SK-N-SH (cell line): ENCODE measurements around the gene GANC. TPM values are rescaled to one million over a fixed set of nuclear protein-coding genes. Genes with fewer than 3 reads are reported as not detected.

Source experiments
- CTCF ChIA-PET: fragments of 300-600, 350-600 bp; formaldehyde crosslinking; extraction: SDS; loops from one replicate; lab custom pipeline; 2021; lab: Yijun Ruan, JAX
- POLR2A ChIA-PET: fragments of 350-600 bp; sonication (Branson Sonifier 250); formaldehyde crosslinking; extraction: SDS; loops from one replicate; lab custom pipeline; 2020; ENCODE audit warnings: antibody characterized with exemption, inconsistent platforms; lab: Yijun Ruan, JAX
- DNase-seq: peaks from one replicate; pipeline ENCODE4 v3.0.0; 2012
- H2AFZ ChIP-seq: fragments of 200-600 bp; sonication (generic); 2 replicates; pipeline ENCODE4 v1.8.1; 2016; ENCODE audit warnings: antibody characterized with exemption, mild to moderate bottlenecking, low read depth
- H3F3A ChIP-seq: fragments of 200-600 bp; sonication (generic); replicated peaks from 2 replicates; pipeline ENCODE3; 2016; ENCODE audit warnings: antibody characterized with exemption, mild to moderate bottlenecking; ENCODE audit not compliant: insufficient read depth
- H3K27ac ChIP-seq, 2 experiments: fragments of 200-500 bp in 1 of 2; fragments of 200-600 bp in 1 of 2; sonication (Bioruptor generic) in 1 of 2; sonication (generic), shearing (Covaris generic) in 1 of 2; 2 replicates each; pipeline versions ENCODE4 v1.5.1 to v1.6.1; 2014 to 2016; ENCODE audit warnings: low read depth in 2 of 2, inconsistent platforms in 1 of 2, low read length in 1 of 2, mild to moderate bottlenecking in 1 of 2, mixed read lengths in 1 of 2
- H3K27me3 ChIP-seq: fragments of 200-600 bp; sonication (generic), shearing (Covaris generic); 2 replicates; pipeline ENCODE4 v1.6.1; 2016; ENCODE audit warnings: mixed run types; ENCODE audit not compliant: insufficient read depth
- H3K36me3 ChIP-seq, 2 experiments: fragments of 200-500 bp in 1 of 2; fragments of 200-600 bp in 1 of 2; sonication (Bioruptor generic) in 1 of 2; sonication (generic) in 1 of 2; replicated peaks in 1 of 2; 2 replicates each; pipeline versions ENCODE3 to v1.5.1; 2014 to 2016; ENCODE audit warnings: low read length in 1 of 2, mild to moderate bottlenecking in 1 of 2; ENCODE audit not compliant: insufficient read depth in 2 of 2, control insufficient read depth in 1 of 2
- H3K4me1 ChIP-seq, 2 experiments: fragments of 200-500 bp in 1 of 2; fragments of 200-600 bp in 1 of 2; sonication (Bioruptor generic) in 1 of 2; sonication (generic), shearing (Covaris generic) in 1 of 2; 2 replicates each; pipeline versions ENCODE4 v1.5.1 to v1.6.1; 2014 to 2016; ENCODE audit warnings: low read depth in 1 of 2, low read length in 1 of 2, mixed run types in 1 of 2; ENCODE audit not compliant: insufficient read depth in 2 of 2, control insufficient read depth in 1 of 2
- H3K4me2 ChIP-seq: fragments of 200-600 bp; sonication (generic), shearing (Covaris generic); 2 replicates; pipeline ENCODE4 v1.6.1; 2017; ENCODE audit warnings: mixed run types
- H3K4me3 ChIP-seq, 2 experiments: fragments of 200-500 bp in 1 of 2; fragments of 200-600 bp in 1 of 2; sonication (Bioruptor generic) in 1 of 2; sonication (generic), shearing (Covaris generic) in 1 of 2; 2 replicates each; pipeline versions ENCODE4 v1.5.1 to v1.8.1; 2014 to 2016; ENCODE audit warnings: low read depth in 2 of 2, inconsistent platforms in 1 of 2, low read length in 1 of 2, mild to moderate bottlenecking in 1 of 2, mixed read lengths in 1 of 2, moderate library complexity in 1 of 2
- H3K79me2 ChIP-seq: fragments of 200-600 bp; sonication (generic); 2 replicates; pipeline ENCODE4 v1.8.1; 2017; ENCODE audit warnings: mild to moderate bottlenecking; ENCODE audit not compliant: insufficient read depth
- H3K9ac ChIP-seq: fragments of 200-600 bp; sonication (generic); 2 replicates; pipeline ENCODE4 v1.6.1; 2017; ENCODE audit warnings: mixed run types
- H3K9me2 ChIP-seq: fragments of 200-600 bp; sonication (generic); 2 replicates; pipeline ENCODE4 v1.6.1; 2017; ENCODE audit warnings: mixed run types
- H3K9me3 ChIP-seq: fragments of 200-600 bp; sonication (generic); 2 replicates; pipeline ENCODE4 v1.6.1; 2017; ENCODE audit warnings: mixed run types, mild to moderate bottlenecking, moderate library complexity
- H4K20me1 ChIP-seq: fragments of 200-600 bp; sonication (generic); 2 replicates; pipeline ENCODE4 v1.6.1; 2017; ENCODE audit warnings: mild to moderate bottlenecking, mixed run types; ENCODE audit not compliant: insufficient read depth
- CHD2 ChIP-seq: fragments of 150-350 bp; IDR thresholded peaks from 2 replicates; pipeline ENCODE4 v1.6.1; 2018; ENCODE audit warnings: low read length; ENCODE audit not compliant: partially characterized antibody
- ELF1 ChIP-seq: IDR thresholded peaks from 2 replicates; pipeline ENCODE4 v1.4.0; 2012
- GABPA ChIP-seq: IDR thresholded peaks from 2 replicates; pipeline ENCODE4 v1.4.0; 2012; ENCODE audit warnings: low read depth, mild to moderate bottlenecking
- GATA2 ChIP-seq: sonication (generic); formaldehyde crosslinking; IDR thresholded peaks from 2 replicates; pipeline ENCODE4 v1.5.0; 2020; ENCODE audit warnings: mild to moderate bottlenecking, missing genetic modification reagents
- JUND ChIP-seq: IDR thresholded peaks from 2 replicates; pipeline ENCODE4 v1.4.0; 2012
- MXI1 ChIP-seq: IDR thresholded peaks from 2 replicates; pipeline ENCODE4 v1.6.1; 2012; ENCODE audit warnings: mild to moderate bottlenecking, low read depth, low read length, improper control_type of control experiment
- NFIC ChIP-seq: IDR thresholded peaks from 2 replicates; pipeline ENCODE4 v1.4.0; 2012; ENCODE audit warnings: borderline replicate concordance
- NRF1 ChIP-seq: IDR thresholded peaks from 2 replicates; pipeline ENCODE4 v1.6.1; 2012; ENCODE audit warnings: low read depth, mild to moderate bottlenecking, low read length
- POLR2AphosphoS5 ChIP-seq: IDR thresholded peaks from 2 replicates; pipeline ENCODE4 v1.6.1; 2012; ENCODE audit warnings: low read depth, low read length
- RCOR1 ChIP-seq: fragments of 150-350 bp; IDR thresholded peaks from 2 replicates; pipeline ENCODE4 v1.6.1; 2017; ENCODE audit warnings: antibody characterized with exemption, low read length
- RXRA ChIP-seq: IDR thresholded peaks from 2 replicates; pipeline ENCODE4 v1.4.0; 2012; ENCODE audit warnings: low read depth, mild to moderate bottlenecking, borderline replicate concordance
- SIN3A ChIP-seq: IDR thresholded peaks from 2 replicates; pipeline ENCODE4 v1.6.1; 2012; ENCODE audit warnings: low read depth, mild to moderate bottlenecking, low read length, moderate library complexity, borderline replicate concordance
- SMC3 ChIP-seq: IDR thresholded peaks from 2 replicates; pipeline ENCODE4 v1.6.1; 2012; ENCODE audit warnings: low read depth, low read length, improper control_type of control experiment
- TAF1 ChIP-seq: IDR thresholded peaks from 2 replicates; pipeline ENCODE4 v1.6.1; 2012; ENCODE audit warnings: low read depth, mild to moderate bottlenecking, low read length, moderate library complexity, borderline replicate concordance
- TCF12 ChIP-seq: IDR thresholded peaks from 2 replicates; pipeline ENCODE4 v1.4.0; 2012
- WGBS: methylation state at CpG from one replicate; pipeline ENCODE4 v1.1.6; 2017; ENCODE audit warnings: low lambda C conversion rate; 5-methylcytosine and 5-hydroxymethylcytosine counted together
- polyA plus RNA-seq, 3 experiments: library from polyadenylated mRNA; depleted of rRNA; stranded (reverse); fragments of >200 nt; gene quantifications; 2 replicates each; pipeline ENCODE4 v1.2.3, GENCODE V29; 2012
- TF ChIP-seq, protein P1 (sequence below): IDR thresholded peaks from 2 replicates; pipeline ENCODE4 v1.4.0; 2012; ENCODE audit warnings: low read depth, borderline replicate concordance
- TF ChIP-seq, protein P2 (sequence below): IDR thresholded peaks from 2 replicates; pipeline ENCODE4 v1.4.0; 2012; ENCODE audit warnings: low read depth, borderline replicate concordance
- TF ChIP-seq, protein P3 (sequence below): fragments of 150-350 bp; IDR thresholded peaks from 2 replicates; pipeline ENCODE4 v1.6.1; 2017; ENCODE audit warnings: antibody characterized with exemption, low read length, low read depth, borderline replicate concordance
- TF ChIP-seq, protein P4 (sequence below): fragments of 150-350 bp; IDR thresholded peaks from 2 replicates; pipeline ENCODE4 v1.6.1; 2016; ENCODE audit warnings: mild to moderate bottlenecking, low read depth, low read length

GANC gene
- polyA plus RNA-seq, 1 of the 3 experiments (the other 2 are of a cell fraction), result 6.8 TPM

DNA sequence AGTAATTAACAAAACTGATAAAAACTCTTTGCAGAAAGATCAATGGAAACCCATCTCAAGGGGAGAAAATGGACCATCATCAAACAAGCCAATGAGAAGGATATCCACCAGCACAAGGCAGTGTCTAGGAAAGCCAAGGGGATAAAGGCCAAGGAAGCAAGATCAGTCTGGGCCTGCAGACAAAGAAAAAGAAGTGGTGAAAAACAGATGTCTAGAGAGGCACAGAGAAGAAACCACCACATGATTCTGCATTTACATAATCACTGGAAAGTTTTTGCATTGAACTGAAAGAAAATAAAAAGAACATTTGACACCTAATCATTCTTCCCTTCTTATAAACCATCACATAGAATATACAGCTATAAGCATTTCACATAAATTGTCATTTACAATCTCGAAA, 41.9 kb upstream of the GANC start:
- ChIA-PET POLR2A (no interaction called here), CTCF (interaction anchor here (1.3 kb wide), 1 partner anchor 93 kb away, joined by 4 read pairs; no protein-coding TSS in a partner anchor)
- 97% methylated on average over 1 of the region's 1 CpG for WGBS
- Histone ChIP-seq H3K9me3 (no peaks in the 10 kb centered on the region), H3K9ac (no peak overlapping the region), H3F3A (no peaks in the 10 kb centered on the region), H3K27me3 (no peaks in the 10 kb centered on the region), H3K4me3 (no peak overlapping the region), H3K4me2 (no peak overlapping the region), H2AFZ (no peak overlapping the region), H3K4me1 (no peaks in the 10 kb centered on the region), H3K9me2 (no peaks in the 10 kb centered on the region), H3K27ac (no peak overlapping the region), H3K36me3 (peaks cover 66 to 78% of the 10 kb centered on the region in 2 experiments), H3K79me2 (peaks cover 23% of the 10 kb centered on the region; the same call in 1 of the 2 replicates), H4K20me1 (no peaks in the 10 kb centered on the region)
- TF ChIP-seq RXRA, result no peak
- TF ChIP-seq TCF12, result no peak
- no peak for TF ChIP-seq JUND
- TF ChIP-seq GABPA, result no peak
- TF ChIP-seq, protein P1, sequence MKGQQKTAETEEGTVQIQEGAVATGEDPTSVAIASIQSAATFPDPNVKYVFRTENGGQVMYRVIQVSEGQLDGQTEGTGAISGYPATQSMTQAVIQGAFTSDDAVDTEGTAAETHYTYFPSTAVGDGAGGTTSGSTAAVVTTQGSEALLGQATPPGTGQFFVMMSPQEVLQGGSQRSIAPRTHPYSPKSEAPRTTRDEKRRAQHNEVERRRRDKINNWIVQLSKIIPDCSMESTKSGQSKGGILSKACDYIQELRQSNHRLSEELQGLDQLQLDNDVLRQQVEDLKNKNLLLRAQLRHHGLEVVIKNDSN, result no peak
- no peak for TF ChIP-seq RCOR1
- no peak for TF ChIP-seq TAF1
- no peak for TF ChIP-seq SMC3
- no peak for TF ChIP-seq SIN3A
- no peak for TF ChIP-seq MXI1
- TF ChIP-seq, protein P2, sequence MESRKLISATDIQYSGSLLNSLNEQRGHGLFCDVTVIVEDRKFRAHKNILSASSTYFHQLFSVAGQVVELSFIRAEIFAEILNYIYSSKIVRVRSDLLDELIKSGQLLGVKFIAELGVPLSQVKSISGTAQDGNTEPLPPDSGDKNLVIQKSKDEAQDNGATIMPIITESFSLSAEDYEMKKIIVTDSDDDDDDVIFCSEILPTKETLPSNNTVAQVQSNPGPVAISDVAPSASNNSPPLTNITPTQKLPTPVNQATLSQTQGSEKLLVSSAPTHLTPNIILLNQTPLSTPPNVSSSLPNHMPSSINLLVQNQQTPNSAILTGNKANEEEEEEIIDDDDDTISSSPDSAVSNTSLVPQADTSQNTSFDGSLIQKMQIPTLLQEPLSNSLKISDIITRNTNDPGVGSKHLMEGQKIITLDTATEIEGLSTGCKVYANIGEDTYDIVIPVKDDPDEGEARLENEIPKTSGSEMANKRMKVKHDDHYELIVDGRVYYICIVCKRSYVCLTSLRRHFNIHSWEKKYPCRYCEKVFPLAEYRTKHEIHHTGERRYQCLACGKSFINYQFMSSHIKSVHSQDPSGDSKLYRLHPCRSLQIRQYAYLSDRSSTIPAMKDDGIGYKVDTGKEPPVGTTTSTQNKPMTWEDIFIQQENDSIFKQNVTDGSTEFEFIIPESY, result no peak
- TF ChIP-seq POLR2AphosphoS5, result no peak
- TF ChIP-seq NFIC, result no peak
- TF ChIP-seq, protein P3, sequence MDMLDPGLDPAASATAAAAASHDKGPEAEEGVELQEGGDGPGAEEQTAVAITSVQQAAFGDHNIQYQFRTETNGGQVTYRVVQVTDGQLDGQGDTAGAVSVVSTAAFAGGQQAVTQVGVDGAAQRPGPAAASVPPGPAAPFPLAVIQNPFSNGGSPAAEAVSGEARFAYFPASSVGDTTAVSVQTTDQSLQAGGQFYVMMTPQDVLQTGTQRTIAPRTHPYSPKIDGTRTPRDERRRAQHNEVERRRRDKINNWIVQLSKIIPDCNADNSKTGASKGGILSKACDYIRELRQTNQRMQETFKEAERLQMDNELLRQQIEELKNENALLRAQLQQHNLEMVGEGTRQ, result no peak
- no peak for TF ChIP-seq GATA2
- TF ChIP-seq, protein P4, sequence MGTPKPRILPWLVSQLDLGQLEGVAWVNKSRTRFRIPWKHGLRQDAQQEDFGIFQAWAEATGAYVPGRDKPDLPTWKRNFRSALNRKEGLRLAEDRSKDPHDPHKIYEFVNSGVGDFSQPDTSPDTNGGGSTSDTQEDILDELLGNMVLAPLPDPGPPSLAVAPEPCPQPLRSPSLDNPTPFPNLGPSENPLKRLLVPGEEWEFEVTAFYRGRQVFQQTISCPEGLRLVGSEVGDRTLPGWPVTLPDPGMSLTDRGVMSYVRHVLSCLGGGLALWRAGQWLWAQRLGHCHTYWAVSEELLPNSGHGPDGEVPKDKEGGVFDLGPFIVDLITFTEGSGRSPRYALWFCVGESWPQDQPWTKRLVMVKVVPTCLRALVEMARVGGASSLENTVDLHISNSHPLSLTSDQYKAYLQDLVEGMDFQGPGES, result no peak
- no peak for TF ChIP-seq CHD2
- TF ChIP-seq ELF1, result no peak
- no peak for TF ChIP-seq NRF1
- no peak for DNase-seq
